ENCODE measurements around the gene LTA4H. TPM values are rescaled to one million over a fixed set of nuclear protein-coding genes. Genes with fewer than 3 reads are reported as not detected.
A peak's percentile ranks its signal among the peaks of the same experiment; 100 is the strongest.

LTA4H gene
- total RNA-seq, 6 experiments from 2014 or later = 19.0 to 32.5 (median 27.1) TPM

DNA sequence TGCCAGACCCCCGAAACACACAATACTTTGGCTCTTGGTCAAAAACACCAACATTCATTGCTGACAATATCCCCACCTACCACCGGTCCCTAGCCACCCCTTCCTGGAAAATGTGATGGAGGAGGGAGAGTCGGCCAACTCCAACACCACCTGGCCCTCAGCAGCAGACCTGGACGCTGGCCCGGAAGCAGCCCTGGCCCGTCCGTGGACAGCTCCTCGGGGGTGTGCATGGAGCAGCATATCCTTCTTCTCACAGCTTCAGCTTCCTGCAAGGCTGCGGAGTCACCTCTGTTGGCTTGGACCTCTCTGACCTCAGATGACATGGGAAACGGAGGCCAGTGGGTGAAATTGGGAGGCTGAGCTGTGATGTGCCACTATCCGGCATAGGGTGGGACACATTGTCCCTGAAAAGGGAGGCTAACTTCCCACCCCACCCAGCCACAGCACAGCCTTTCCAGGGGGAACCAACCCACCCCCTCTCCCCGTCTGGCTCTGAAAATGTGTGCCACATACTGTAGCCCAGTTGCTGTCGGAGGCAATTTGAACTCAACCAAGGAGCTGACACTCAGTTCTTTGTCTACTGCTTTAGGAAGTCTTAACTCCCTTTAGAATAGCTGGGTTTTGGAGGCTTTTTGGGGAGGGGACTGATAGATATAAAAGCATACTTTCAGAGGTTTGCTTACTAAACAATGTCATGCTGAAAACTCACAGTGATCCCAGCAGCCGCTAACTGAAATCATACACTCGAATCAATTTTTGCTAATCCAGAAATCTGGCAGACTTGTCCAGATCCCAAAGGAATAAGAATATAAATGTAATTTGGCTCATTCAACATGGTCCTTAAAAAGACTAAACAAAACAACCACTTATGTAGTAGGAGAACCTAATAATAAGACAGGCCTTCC is 43.1 kb upstream of the LTA4H start:
- Histone ChIP-seq H3K4me1 (no peaks in the 10 kb centered on the region), H3K27ac (no peak overlapping the region), H3K36me3 (no peaks in the 10 kb centered on the region), H3K9me3 (no peaks in the 10 kb centered on the region), H3K27me3 (no peaks in the 10 kb centered on the region), H3K4me3 (no peak overlapping the region)
- ATAC-seq = peak; percentile 36 to 74 (median 63)
- peak in 2 of 3 donors; percentile 25 to 60 for DNase-seq
- intact Hi-C loops (cut with DNase I) = loop anchor here in 1 of 2 donors (10.0 kb wide), 1 partner anchor 46 kb away; no protein-coding TSS in a partner anchor
- TF ChIP-seq POLR2A (IDR thresholded peaks at IDR 0.05) = no peak
- TF ChIP-seq, protein P1, sequence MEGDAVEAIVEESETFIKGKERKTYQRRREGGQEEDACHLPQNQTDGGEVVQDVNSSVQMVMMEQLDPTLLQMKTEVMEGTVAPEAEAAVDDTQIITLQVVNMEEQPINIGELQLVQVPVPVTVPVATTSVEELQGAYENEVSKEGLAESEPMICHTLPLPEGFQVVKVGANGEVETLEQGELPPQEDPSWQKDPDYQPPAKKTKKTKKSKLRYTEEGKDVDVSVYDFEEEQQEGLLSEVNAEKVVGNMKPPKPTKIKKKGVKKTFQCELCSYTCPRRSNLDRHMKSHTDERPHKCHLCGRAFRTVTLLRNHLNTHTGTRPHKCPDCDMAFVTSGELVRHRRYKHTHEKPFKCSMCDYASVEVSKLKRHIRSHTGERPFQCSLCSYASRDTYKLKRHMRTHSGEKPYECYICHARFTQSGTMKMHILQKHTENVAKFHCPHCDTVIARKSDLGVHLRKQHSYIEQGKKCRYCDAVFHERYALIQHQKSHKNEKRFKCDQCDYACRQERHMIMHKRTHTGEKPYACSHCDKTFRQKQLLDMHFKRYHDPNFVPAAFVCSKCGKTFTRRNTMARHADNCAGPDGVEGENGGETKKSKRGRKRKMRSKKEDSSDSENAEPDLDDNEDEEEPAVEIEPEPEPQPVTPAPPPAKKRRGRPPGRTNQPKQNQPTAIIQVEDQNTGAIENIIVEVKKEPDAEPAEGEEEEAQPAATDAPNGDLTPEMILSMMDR (IDR thresholded peaks at IDR 0.05) = no peak
- WGBS (ENCODE audit: insufficient coverage, low coverage, low lambda C conversion rate, missing lambda C conversion rate) = 68% methylated on average over 4 of the region's 15 CpGs

DNA sequence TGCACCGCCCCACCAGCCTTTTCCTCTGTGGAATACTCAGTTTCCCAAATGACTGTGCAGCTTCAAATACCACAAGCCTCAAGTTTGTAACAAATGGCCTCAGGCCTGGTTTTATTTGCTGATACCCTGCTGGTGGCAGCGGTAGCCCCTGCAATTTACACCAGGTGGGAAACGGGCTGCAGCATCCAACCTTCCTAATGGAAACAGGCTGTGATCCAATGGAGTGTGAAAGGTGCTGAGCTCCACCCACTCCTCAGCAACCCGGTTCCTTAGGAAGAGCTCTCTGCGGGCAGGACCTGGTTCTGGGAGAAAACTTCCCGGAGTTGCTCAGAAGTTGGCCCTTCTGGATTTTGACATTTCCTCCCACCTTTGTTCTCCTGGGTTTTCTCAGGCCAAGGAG is 41.7 kb upstream of the LTA4H start:
- Histone ChIP-seq H3K27me3 (no peaks in the 10 kb centered on the region), H3K27ac (no peak overlapping the region), H3K9me3 (no peaks in the 10 kb centered on the region), H3K36me3 (no peaks in the 10 kb centered on the region), H3K4me3 (no peak overlapping the region), H3K4me1 (no peaks in the 10 kb centered on the region)
- 78% methylated on average over 3 of the region's 6 CpGs for WGBS (ENCODE audit: insufficient coverage, low coverage, low lambda C conversion rate, missing lambda C conversion rate)
- ATAC-seq = no peak
- no peak for TF ChIP-seq POLR2A (IDR thresholded peaks at IDR 0.05)
- TF ChIP-seq, protein P1 (IDR thresholded peaks at IDR 0.05) = no peak
- intact Hi-C loops (cut with DNase I) = loop anchor here in 1 of 2 donors (10.0 kb wide), 1 partner anchor 48 kb away; no protein-coding TSS in a partner anchor
- no peak for DNase-seq

DNA sequence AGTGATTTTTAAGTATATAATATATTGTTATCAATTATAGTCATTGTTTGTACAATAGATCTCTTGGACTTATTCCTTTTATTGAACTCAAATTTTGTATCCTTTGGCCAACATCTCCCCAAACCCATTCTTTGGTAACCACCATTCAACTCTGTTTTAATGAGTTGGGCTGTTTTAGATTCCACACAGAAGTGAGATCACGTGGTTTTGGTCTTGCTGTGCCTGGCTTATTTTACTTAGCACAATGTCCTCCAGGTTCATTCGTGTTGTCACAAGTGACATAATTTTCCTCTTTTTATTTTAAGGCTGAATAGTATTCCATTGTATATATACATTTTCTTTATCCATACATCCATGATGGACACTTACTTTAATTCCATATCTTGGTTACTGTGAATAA is 40.2 kb upstream of the LTA4H start:
- no peak for DNase-seq
- Histone ChIP-seq H3K36me3 (no peaks in the 10 kb centered on the region), H3K4me3 (no peak overlapping the region), H3K9me3 (no peaks in the 10 kb centered on the region), H3K27me3 (no peaks in the 10 kb centered on the region), H3K27ac (no peak overlapping the region), H3K4me1 (no peaks in the 10 kb centered on the region)
- TF ChIP-seq, protein P1 (IDR thresholded peaks at IDR 0.05) = no peak
- no peak for TF ChIP-seq POLR2A (IDR thresholded peaks at IDR 0.05)
- 53% methylated on average over 2 of the region's 2 CpGs for WGBS (ENCODE audit: insufficient coverage, low coverage, low lambda C conversion rate, missing lambda C conversion rate)
- intact Hi-C loops (cut with DNase I) = loop anchor here in 1 of 2 donors (10.0 kb wide), 1 partner anchor 49 kb away; no protein-coding TSS in a partner anchor
- no peak for ATAC-seq

DNA sequence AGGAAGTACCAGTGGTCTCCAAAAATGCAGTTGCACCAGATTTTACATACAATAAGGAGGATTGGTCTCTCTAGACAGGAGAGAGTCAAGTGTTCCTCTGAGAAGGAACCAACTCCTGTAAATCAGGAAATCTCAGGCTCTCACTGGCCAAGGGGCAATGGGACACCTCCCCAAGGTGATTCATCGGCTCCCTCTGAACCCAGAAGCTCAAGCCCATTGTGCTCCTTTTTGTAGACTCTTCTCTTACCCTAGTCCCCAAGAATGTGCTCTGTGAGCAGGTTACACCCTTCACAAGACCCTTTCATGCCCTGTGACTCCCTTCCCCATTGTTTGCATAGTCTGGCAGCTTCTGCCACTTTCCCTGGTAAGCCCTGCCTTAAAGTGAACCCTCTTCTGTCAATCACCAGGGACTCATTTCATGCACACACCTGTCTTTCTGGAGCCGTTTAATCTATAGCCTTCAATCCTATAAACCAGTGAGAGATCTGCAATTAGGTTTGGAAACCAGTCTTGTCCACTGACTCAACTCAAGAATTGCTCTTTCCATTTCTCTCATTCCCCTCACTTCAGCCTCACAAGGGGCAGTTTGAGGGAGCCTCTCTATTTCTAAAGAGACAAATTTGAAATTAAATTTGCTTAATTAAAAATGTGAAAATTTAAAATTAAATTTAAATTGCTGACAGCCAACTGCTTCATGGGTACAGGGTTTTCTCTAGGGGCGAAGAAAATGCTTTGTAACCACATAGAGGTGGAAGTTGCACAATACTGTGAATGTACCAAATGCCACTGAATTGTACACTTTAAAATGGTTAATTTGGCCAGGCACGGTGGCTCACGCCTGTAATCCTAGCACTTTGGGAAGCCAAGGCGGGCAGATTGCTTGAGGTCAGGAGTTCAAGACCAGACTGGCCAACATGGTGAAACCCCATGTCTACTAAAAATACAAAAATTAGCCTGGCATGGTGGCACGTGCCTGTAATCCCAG is 38.3 kb upstream of the LTA4H start:
- intact Hi-C loops (cut with DNase I) = loop anchor here in 1 of 2 donors (10.0 kb wide), 1 partner anchor 51 kb away; no protein-coding TSS in a partner anchor
- Histone ChIP-seq H3K27ac (no peak overlapping the region), H3K27me3 (no peaks in the 10 kb centered on the region), H3K4me3 (no peak overlapping the region), H3K36me3 (no peaks in the 10 kb centered on the region), H3K4me1 (no peaks in the 10 kb centered on the region), H3K9me3 (no peaks in the 10 kb centered on the region)
- 45% methylated on average over 6 of the region's 7 CpGs for WGBS (ENCODE audit: insufficient coverage, low coverage, low lambda C conversion rate, missing lambda C conversion rate)
- ATAC-seq = no peak
- no peak for DNase-seq
- no peak for TF ChIP-seq POLR2A (IDR thresholded peaks at IDR 0.05)
- TF ChIP-seq, protein P1 (IDR thresholded peaks at IDR 0.05) = no peak
